DOHH2 (cell line): Measurements from ENCODE around the gene F10.

ENCODE experiments used
- CTCF ChIP-seq: fragments of 200-600 bp; sonication (generic); IDR thresholded peaks from one replicate; pipeline ENCODE4 v1.5.1; 2014; ENCODE audit warnings: antibody characterized with exemption, mild to moderate bottlenecking, low read depth, low read length; ENCODE audit not compliant: poor library complexity, severe bottlenecking
- EZH2phosphoT487 ChIP-seq: fragments of 200-600 bp; sonication (generic); IDR thresholded peaks from 2 replicates; pipeline ENCODE4 v1.6.1; 2017; ENCODE audit warnings: borderline replicate concordance, mild to moderate bottlenecking, antibody characterized with exemption, low read length, moderate library complexity, mixed read lengths

GRCh38 chr13:113152984-113153809 is 30.6 kb downstream of the F10 start:
- no peak for TF ChIP-seq CTCF
- no peak for TF ChIP-seq EZH2phosphoT487
